CD4-positive, alpha-beta T cell treated with Interleukin-6 at 100 ng/mL for 8 hours (primary cell): ENCODE data around the gene EFCAB13.

Source experiments
- DNase-seq: peaks from one replicate; pipeline ENCODE4 v3.0.0-alpha.2; 2020; ENCODE audit warnings: mixed read lengths, low spot score

The EFCAB13 gene

DNA sequence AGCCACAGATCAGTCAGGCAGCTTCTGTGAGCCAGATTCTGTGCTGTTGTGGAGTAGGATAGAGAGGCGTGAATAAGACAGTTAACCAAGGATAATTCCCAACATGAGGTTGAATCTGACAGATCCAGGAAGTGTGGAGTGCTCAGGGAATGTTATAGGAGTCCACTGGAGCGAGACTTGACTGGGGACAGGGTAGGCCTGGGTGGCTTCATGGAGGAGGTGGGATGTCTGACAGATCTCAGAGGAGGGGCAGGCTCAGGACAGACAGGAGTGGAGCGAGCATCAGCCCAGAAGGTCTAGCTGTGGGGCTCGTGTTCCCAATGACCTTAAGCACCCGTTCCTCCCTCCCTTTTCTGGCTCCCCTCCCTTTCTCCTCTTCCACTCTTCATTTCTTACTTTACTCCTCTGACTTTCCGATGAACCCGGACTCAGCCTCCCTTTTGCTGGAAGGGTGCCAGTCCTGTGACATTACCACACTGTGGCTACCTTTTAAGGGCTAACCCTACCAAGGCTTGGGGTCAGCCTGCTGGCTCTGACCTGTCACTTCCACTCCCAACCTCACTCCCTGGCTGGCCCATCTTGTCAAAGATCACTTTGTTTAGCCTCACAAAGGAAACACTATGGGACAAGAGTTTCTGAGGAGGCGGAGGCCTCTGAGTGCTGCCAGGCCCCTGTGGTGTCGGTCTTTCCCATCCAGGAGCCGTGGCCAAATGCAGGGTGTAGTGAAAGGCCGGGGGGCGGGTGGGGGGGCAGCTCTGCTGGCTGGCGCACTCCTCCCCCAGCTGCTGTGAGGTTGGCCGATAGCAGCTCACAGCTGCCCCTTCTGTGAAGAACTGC is 28.5 kb upstream of the EFCAB13 start:
- no peak for DNase-seq

- DNase-seq: no peak
Measured at GRCh38 chr17:47295874-47296255, 27.9 kb upstream of the EFCAB13 start.

- no peak for DNase-seq
Measured at GRCh38 chr17:47297661-47298400, 25.9 kb upstream of the EFCAB13 start.

- DNase-seq: no peak
Measured at GRCh38 chr17:47298712-47299111, 25.0 kb upstream of the EFCAB13 start.

DNA sequence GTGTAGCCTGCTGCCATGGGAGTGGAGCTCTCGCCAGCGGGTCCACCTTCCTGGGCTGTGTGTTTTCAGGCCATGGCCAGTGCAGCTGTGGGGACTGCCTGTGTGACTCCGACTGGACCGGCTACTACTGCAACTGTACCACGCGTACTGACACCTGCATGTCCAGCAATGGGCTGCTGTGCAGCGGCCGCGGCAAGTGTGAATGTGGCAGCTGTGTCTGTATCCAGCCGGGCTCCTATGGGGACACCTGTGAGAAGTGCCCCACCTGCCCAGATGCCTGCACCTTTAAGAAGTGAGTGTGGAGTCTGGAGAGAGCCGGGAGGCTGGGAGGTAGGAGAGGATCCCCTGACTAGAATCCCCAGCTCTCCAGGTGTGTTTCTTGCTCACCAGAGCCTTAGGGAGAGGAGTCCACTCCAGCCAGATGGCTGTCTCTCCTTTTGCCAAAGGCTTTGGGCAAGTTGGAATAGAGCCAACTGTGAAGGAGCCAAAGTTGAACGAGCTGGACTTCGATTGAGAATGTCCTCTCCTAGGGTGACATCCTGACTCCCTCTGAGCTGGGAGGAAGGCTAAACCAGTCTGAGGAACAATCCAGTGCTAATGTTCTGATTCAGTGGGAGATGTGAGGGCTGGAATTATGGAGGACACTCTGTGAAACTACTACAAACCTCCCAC is 24.4 kb upstream of the EFCAB13 start:
- no peak for DNase-seq

- DNase-seq: no peak
Measured at GRCh38 chr17:47300718-47301117, 23.0 kb upstream of the EFCAB13 start.

- no peak for DNase-seq
Measured at GRCh38 chr17:47301161-47301560, 22.6 kb upstream of the EFCAB13 start.

DNA sequence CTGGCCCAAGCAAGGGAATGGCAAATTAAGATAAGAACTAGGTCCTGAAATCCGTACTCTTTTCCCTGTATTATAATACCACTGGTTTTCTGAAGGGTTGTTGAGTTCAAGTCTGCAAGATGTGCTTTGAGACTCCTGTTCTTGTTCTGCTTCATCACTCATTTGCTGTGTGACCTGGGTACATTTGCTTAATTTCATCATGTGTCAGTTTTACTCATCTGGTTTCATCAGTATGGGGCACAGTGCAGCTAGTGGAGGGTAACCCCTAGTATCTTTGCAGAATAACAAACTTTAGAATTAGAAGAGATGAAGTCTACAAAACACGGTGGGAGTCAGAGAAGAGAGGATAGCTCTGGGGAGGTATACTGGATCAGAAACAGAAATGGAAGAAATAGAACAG is 21.9 kb upstream of the EFCAB13 start:
- DNase-seq: no peak

DNA sequence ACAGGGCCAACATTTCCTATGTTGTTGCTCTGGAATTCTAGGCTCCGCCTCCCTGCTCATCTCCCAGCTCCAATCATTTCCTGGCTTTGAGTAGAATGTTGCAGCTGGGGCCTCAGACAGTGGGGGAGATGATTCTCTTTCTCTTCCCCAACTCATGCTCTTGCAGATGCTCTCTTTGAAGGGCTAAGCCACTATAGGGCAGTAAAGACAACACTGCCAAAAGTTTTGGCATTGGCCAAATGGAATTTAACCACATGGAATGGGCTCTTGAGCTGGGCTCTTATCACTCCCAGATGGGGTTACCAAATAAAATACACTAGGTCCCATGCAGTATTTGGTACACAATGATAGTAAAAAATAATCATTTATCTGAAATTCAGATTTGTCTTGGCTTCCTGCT is 19.6 kb upstream of the EFCAB13 start:
- no peak for DNase-seq

DNA sequence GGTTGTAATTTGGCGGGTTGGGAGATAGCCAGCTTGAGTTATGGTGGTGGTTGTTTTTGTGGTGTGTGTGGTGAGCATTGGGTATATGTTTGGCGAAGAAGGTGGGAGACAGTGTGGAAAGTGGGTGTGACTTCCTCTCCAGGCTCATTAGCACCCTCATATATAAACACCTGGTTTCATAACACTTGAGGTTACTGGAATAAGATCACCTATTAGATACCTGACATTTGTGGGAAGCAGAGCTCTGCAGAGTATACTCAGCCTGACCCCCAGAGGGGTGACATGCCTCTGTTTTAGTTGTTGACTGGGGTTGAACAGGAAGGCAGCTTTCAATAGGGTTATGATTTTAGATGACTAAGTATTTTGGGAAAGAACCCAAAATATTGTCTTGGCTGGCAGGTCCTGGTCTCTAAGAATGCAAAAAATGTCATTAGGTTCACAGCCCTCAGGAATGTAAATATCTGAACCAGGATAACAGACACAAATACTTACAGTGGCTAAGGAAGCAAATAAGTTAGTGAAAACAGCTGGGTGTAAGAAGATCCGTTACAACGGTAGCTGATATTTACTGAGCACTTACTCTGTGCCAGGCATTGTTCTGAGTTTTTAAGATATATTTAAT is 18.3 kb upstream of the EFCAB13 start:
- DNase-seq: no peak

- no peak for DNase-seq
Measured at GRCh38 chr17:47310186-47310733, 13.5 kb upstream of the EFCAB13 start.

GRCh38 chr17:47311420-47311819 is 12.3 kb upstream of the EFCAB13 start:
- no peak for DNase-seq

GRCh38 chr17:47315451-47316266 is 8.1 kb upstream of the EFCAB13 start:
- DNase-seq: peak; percentile 51

GRCh38 chr17:47316311-47316710 is 7.4 kb upstream of the EFCAB13 start:
- DNase-seq: no peak

GRCh38 chr17:47317119-47317518 is 6.6 kb upstream of the EFCAB13 start:
- no peak for DNase-seq

DNA sequence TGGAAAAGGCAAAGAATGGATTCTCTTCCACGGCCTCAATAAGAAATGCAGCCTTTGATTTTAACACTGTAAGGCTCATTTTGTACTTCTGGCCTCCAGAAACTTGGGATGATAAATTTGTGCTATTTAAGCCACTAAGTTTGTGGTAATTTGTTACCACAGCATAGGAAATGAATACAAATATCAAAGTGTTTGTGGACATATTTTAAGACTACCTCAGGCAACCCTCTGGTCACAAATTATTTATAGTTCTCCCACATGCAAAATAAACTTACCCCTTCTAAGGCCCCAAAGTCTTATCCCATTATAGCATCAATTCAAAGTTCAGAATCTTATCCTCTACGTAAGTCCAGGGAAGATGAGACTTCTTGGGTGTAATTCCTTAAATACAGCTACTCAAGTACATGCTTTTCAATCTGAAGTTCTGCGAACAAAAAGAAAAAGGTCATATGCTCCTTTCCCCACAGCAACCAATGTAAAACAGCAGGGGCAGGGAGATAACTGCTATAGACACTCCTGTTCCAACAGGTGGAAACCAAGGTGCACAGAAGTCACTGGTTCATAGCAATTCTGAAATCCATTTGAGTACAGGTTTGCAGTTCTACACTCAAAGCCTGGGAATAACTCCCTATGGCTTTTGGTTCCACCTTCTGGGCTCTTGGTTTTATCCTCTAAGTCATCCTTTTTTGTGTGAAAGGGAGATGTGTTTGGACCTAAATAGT is 5.4 kb upstream of the EFCAB13 start:
- no peak for DNase-seq

DNA sequence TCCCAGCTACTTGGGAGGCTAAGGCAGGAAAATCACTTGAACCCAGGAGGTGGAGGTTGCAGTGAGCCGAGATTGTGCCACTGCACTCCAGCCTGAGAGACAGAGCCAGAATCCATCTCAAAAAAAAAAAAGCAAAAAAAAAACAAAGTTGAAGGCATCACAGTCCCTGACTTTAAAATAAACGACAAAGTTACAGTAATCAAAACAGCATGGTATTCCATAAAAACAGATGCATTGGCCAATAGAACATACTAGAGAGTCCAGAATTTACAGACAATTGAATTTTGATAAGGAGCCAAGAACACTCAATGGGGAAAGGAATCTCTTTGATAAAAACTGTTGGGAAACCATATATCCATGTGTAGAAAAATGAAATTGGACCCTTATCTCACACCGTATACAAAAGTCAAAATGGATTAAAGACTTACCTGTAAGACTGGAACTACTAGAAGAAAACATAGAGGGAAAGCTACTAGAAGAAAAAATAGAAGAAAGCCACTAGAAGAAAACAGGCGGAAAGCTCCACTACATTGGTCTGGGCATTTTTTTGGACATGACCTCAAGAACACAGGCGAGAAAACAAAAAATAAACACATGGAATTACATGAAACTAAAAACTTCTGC is 2.8 kb upstream of the EFCAB13 start:
- DNase-seq: no peak

DNA sequence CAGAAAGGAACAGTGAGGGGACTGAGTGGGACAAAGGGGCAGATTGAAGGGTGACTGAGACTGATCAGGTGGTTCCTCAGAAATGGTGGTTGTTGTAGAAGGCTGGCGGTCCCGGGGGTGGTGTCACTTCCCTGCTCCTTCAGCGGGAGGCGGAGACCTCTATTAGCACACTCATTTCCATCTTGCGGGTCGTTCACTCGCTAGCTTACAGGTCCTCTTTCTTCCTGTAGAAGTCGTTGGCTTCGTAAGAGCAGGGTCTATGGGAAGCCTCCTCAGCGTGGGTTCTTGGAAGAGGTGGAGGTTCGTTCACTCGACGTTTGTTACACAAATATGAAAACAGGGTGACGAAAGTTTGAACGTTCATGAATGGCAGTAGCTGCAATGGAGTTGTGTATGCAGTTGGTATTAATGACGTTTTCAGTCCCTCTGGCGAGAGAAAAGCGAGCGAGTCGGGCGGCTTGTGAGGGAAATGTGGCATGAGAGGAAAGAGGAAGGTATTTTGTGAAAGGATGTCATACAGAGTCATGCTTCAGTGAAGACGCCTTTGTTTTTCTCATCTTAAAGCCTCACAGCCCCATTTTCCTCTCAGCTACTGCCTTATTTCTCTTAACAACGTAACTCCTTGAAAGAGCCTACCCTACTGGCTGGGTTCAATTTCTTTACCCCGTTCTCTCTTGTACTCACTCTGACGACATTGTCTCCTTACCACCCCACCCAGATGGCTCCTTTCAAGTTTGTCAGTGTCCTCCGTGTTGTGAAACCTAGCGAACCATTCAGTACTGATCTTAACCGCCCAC is 667 bp downstream of the EFCAB13 start:
- peak; percentile 40 for DNase-seq

GRCh38 chr17:47325176-47325575 is 1.4 kb downstream of the EFCAB13 start:
- DNase-seq: no peak
